Ecto neural progenitor cell (in vitro differentiated cells): Measurements from ENCODE around the gene NUMA1.
A peak's percentile ranks its signal among the peaks of the same experiment; 100 is the strongest.

Experiments
- DNase-seq: peaks from one replicate; pipeline ENCODE4 v3.0.0-alpha.2; 2018; ENCODE audit warnings: low spot score

NUMA1 gene

GRCh38 chr11:72080326-72081183 lies at the start of gene NUMA1, which contains the start of gene LRRC51:
Gene NUMA1 (minus strand): TSS chr11:72080542. CDS start chr11:72035943, 44,599 bp downstream.
Gene LRRC51 (plus strand): TSS chr11:72080850. CDS start chr11:72089084, 8,234 bp downstream.
- DNase-seq, result peak; percentile 99

- no peak for DNase-seq
Measured at GRCh38 chr11:72129381-72129780, 49.0 kb upstream of the NUMA1 start.

GRCh38 chr11:72127923-72128322 lies 47.6 kb upstream of the NUMA1 start:
- DNase-seq, result no peak

- DNase-seq, result no peak
Measured at GRCh38 chr11:72125956-72126355, 45.6 kb upstream of the NUMA1 start.

- no peak for DNase-seq
Measured at GRCh38 chr11:72124046-72124445, 43.7 kb upstream of the NUMA1 start.

GRCh38 chr11:72123117-72123653 lies 42.8 kb upstream of the NUMA1 start:
- no peak for DNase-seq

- no peak for DNase-seq
Measured at GRCh38 chr11:72122607-72123006, 42.3 kb upstream of the NUMA1 start.

- no peak for DNase-seq
Measured at GRCh38 chr11:72120930-72121329, 40.6 kb upstream of the NUMA1 start.

GRCh38 chr11:72119198-72119597 lies 38.9 kb upstream of the NUMA1 start:
- no peak for DNase-seq

GRCh38 chr11:72116019-72116755 lies 35.8 kb upstream of the NUMA1 start:
- DNase-seq, result no peak

GRCh38 chr11:72114570-72114969 lies 34.2 kb upstream of the NUMA1 start:
- no peak for DNase-seq

GRCh38 chr11:72112978-72113808 lies 32.9 kb upstream of the NUMA1 start:
- DNase-seq, result no peak

GRCh38 chr11:72112143-72112977 lies 32.0 kb upstream of the NUMA1 start, which contains the start of gene ANAPC15:
Gene ANAPC15 (minus strand): TSS chr11:72112695. CDS start chr11:72111276, 1,419 bp downstream.
- DNase-seq, result peak; percentile 97

- no peak for DNase-seq
Measured at GRCh38 chr11:72111300-72112142, 31.2 kb upstream of the NUMA1 start.

GRCh38 chr11:72105888-72106287 lies 25.5 kb upstream of the NUMA1 start, which contains the start of gene TOMT:
Gene TOMT (plus strand): TSS chr11:72105924. CDS start chr11:72105952, 28 bp downstream.
- DNase-seq, result no peak

- no peak for DNase-seq
Measured at GRCh38 chr11:72103754-72104167, 23.4 kb upstream of the NUMA1 start.

- peak; percentile 99 for DNase-seq
Measured at GRCh38 chr11:72102946-72103753, 22.8 kb upstream of the NUMA1 start, which contains the start of gene LAMTOR1. Gene LAMTOR1 (minus strand): TSS chr11:72103297. CDS start chr11:72103224, 73 bp downstream.

- no peak for DNase-seq
Measured at GRCh38 chr11:72102631-72102945, 22.2 kb upstream of the NUMA1 start.

GRCh38 chr11:72102162-72102561 lies 21.8 kb upstream of the NUMA1 start:
- no peak for DNase-seq
